ENCODE measurements around the gene LETM1. TPM values are rescaled to one million over a fixed set of nuclear protein-coding genes. Genes with fewer than 3 reads are reported as not detected.

LETM1 gene
- total and polyA plus RNA-seq, 2 experiments from 2014 or later, result 23.3 to 68.9 TPM

DNA sequence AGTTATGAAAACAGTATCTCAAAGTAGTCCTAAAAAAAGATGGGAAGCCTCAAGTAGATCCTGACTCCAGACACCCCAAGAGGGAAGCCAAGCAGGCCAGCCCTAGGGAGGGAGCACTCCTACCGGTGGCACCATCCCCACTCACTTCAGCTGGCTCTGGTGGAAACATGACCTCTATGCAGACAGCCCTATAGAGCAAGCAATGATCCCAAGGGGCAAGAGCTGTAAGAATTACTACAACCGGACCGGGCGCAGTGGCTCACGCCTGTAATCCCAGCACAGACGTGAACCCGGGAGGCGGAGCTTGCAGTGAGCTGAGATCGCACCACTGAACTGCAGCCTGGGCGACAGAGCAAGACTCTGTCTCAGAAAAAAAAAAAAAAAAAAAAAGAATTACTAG is 5.7 kb downstream of the LETM1 start:
- Histone ChIP-seq H4K20me1 (replicated peaks; ENCODE audit: insufficient read depth) (peaks cover 42% of the 10 kb centered on the region), H3K9me2 (ENCODE audit: insufficient read depth) (no peaks in the 10 kb centered on the region), H2AFZ (no peak overlapping the region), H3K79me2 (replicated peaks; ENCODE audit: insufficient read depth) (peaks cover 43% of the 10 kb centered on the region), H3K27me3 (ENCODE audit: insufficient read depth) (peaks cover 7% of the 10 kb centered on the region), H3K4me1 (ENCODE audit: insufficient read depth) (no peaks in the 10 kb centered on the region), H3K4me2 (no peak overlapping the region), H3F3A (replicated peaks; ENCODE audit: low read depth) (no peaks in the 10 kb centered on the region), H3K4me3 (no peak overlapping the region), H3K36me3 (ENCODE audit: insufficient read depth) (0 out of 2 replicates have a peak, but pooled peaks cover 3% of the 10 kb centered on the region), H3K27ac (ENCODE audit: low read depth) (no peak overlapping the region)
- H3K4me3 Mint-ChIP-seq, result no peak overlapping the region
- H3K9me3 Mint-ChIP-seq, result no peaks in the 10 kb centered on the region; the same call in 2 of the 3 replicates
- peaks cover 22% of the 10 kb centered on the region for H3K4me1 Mint-ChIP-seq
- H3K27ac Mint-ChIP-seq, result no peak overlapping the region
- DNase-seq (ENCODE audit: low spot score), result no peak
- H3K27me3 Mint-ChIP-seq (ENCODE audit: insufficient read depth, low read depth, poor library complexity), result peaks cover 11% of the 10 kb centered on the region
- ATAC-seq, result no peak
- TF ChIP-seq, protein P1, sequence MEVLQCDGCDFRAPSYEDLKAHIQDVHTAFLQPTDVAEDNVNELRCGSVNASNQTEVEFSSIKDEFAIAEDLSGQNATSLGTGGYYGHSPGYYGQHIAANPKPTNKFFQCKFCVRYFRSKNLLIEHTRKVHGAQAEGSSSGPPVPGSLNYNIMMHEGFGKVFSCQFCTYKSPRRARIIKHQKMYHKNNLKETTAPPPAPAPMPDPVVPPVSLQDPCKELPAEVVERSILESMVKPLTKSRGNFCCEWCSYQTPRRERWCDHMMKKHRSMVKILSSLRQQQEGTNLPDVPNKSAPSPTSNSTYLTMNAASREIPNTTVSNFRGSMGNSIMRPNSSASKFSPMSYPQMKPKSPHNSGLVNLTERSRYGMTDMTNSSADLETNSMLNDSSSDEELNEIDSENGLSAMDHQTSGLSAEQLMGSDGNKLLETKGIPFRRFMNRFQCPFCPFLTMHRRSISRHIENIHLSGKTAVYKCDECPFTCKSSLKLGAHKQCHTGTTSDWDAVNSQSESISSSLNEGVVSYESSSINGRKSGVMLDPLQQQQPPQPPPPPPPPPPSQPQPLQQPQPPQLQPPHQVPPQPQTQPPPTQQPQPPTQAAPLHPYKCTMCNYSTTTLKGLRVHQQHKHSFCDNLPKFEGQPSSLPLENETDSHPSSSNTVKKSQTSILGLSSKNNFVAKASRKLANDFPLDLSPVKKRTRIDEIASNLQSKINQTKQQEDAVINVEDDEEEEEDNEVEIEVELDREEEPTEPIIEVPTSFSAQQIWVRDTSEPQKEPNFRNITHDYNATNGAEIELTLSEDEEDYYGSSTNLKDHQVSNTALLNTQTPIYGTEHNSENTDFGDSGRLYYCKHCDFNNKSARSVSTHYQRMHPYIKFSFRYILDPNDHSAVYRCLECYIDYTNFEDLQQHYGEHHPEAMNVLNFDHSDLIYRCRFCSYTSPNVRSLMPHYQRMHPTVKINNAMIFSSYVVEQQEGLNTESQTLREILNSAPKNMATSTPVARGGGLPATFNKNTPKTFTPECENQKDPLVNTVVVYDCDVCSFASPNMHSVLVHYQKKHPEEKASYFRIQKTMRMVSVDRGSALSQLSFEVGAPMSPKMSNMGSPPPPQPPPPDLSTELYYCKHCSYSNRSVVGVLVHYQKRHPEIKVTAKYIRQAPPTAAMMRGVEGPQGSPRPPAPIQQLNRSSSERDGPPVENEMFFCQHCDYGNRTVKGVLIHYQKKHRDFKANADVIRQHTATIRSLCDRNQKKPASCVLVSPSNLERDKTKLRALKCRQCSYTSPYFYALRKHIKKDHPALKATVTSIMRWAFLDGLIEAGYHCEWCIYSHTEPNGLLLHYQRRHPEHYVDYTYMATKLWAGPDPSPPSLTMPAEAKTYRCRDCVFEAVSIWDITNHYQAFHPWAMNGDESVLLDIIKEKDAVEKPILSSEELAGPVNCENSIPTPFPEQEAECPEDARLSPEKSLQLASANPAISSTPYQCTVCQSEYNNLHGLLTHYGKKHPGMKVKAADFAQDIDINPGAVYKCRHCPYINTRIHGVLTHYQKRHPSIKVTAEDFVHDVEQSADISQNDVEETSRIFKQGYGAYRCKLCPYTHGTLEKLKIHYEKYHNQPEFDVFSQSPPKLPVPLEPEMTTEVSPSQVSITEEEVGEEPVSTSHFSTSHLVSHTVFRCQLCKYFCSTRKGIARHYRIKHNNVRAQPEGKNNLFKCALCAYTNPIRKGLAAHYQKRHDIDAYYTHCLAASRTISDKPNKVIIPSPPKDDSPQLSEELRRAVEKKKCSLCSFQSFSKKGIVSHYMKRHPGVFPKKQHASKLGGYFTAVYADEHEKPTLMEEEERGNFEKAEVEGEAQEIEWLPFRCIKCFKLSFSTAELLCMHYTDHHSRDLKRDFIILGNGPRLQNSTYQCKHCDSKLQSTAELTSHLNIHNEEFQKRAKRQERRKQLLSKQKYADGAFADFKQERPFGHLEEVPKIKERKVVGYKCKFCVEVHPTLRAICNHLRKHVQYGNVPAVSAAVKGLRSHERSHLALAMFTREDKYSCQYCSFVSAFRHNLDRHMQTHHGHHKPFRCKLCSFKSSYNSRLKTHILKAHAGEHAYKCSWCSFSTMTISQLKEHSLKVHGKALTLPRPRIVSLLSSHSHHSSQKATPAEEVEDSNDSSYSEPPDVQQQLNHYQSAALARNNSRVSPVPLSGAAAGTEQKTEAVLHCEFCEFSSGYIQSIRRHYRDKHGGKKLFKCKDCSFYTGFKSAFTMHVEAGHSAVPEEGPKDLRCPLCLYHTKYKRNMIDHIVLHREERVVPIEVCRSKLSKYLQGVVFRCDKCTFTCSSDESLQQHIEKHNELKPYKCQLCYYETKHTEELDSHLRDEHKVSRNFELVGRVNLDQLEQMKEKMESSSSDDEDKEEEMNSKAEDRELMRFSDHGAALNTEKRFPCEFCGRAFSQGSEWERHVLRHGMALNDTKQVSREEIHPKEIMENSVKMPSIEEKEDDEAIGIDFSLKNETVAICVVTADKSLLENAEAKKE (CRISPR knock-in tag; IDR thresholded peaks at IDR 0.05), result no peak
- TF ChIP-seq JUNB (IDR thresholded peaks at IDR 0.05; ENCODE audit: unreplicated experiment) (no peak), EZH2 (IDR thresholded peaks at IDR 0.05; ENCODE audit: low read depth, unreplicated experiment) (no peak), CREB1 (CRISPR knock-in tag; IDR thresholded peaks at IDR 0.05; ENCODE audit: low read depth) (no peak), POLR2AphosphoS5 (IDR thresholded peaks at IDR 0.05; ENCODE audit: low read depth) (no peak), STAT1 (IDR thresholded peaks at IDR 0.05; ENCODE audit: unreplicated experiment) (no peak), EZH2phosphoT487 (IDR thresholded peaks at IDR 0.05; ENCODE audit: unreplicated experiment) (no peak), ZNF114 (CRISPR knock-in tag; IDR thresholded peaks at IDR 0.05) (no peak), NANOG (IDR thresholded peaks at IDR 0.05; ENCODE audit: borderline replicate concordance) (no peak), ZNF331 (CRISPR knock-in tag; IDR thresholded peaks at IDR 0.05; ENCODE audit: low read depth) (no peak)
- TF ChIP-seq, protein P2, sequence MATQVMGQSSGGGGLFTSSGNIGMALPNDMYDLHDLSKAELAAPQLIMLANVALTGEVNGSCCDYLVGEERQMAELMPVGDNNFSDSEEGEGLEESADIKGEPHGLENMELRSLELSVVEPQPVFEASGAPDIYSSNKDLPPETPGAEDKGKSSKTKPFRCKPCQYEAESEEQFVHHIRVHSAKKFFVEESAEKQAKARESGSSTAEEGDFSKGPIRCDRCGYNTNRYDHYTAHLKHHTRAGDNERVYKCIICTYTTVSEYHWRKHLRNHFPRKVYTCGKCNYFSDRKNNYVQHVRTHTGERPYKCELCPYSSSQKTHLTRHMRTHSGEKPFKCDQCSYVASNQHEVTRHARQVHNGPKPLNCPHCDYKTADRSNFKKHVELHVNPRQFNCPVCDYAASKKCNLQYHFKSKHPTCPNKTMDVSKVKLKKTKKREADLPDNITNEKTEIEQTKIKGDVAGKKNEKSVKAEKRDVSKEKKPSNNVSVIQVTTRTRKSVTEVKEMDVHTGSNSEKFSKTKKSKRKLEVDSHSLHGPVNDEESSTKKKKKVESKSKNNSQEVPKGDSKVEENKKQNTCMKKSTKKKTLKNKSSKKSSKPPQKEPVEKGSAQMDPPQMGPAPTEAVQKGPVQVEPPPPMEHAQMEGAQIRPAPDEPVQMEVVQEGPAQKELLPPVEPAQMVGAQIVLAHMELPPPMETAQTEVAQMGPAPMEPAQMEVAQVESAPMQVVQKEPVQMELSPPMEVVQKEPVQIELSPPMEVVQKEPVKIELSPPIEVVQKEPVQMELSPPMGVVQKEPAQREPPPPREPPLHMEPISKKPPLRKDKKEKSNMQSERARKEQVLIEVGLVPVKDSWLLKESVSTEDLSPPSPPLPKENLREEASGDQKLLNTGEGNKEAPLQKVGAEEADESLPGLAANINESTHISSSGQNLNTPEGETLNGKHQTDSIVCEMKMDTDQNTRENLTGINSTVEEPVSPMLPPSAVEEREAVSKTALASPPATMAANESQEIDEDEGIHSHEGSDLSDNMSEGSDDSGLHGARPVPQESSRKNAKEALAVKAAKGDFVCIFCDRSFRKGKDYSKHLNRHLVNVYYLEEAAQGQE (IDR thresholded peaks at IDR 0.05; ENCODE audit: unreplicated experiment), result no peak
- TF ChIP-seq, protein P3, sequence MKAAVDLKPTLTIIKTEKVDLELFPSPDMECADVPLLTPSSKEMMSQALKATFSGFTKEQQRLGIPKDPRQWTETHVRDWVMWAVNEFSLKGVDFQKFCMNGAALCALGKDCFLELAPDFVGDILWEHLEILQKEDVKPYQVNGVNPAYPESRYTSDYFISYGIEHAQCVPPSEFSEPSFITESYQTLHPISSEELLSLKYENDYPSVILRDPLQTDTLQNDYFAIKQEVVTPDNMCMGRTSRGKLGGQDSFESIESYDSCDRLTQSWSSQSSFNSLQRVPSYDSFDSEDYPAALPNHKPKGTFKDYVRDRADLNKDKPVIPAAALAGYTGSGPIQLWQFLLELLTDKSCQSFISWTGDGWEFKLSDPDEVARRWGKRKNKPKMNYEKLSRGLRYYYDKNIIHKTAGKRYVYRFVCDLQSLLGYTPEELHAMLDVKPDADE (IDR thresholded peaks at IDR 0.05), result no peak
- TF ChIP-seq, protein P4, sequence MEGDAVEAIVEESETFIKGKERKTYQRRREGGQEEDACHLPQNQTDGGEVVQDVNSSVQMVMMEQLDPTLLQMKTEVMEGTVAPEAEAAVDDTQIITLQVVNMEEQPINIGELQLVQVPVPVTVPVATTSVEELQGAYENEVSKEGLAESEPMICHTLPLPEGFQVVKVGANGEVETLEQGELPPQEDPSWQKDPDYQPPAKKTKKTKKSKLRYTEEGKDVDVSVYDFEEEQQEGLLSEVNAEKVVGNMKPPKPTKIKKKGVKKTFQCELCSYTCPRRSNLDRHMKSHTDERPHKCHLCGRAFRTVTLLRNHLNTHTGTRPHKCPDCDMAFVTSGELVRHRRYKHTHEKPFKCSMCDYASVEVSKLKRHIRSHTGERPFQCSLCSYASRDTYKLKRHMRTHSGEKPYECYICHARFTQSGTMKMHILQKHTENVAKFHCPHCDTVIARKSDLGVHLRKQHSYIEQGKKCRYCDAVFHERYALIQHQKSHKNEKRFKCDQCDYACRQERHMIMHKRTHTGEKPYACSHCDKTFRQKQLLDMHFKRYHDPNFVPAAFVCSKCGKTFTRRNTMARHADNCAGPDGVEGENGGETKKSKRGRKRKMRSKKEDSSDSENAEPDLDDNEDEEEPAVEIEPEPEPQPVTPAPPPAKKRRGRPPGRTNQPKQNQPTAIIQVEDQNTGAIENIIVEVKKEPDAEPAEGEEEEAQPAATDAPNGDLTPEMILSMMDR (conservative IDR thresholded peaks at IDR 0.05; ENCODE audit: low read depth in 2 of 2), result no peak
- peaks cover 19% of the 10 kb centered on the region; the same call in 2 of the 3 replicates for H3K36me3 Mint-ChIP-seq (ENCODE audit: low read depth)

Data from GM23338 (cell line).